SHP77 (cell line): ENCODE data around the gene EDA.

Experiments used
- DNase-seq, 2 experiments: peaks; one replicate each; lab custom pipeline; 2025; lab: John Stamatoyannopoulos, UW

EDA gene

GRCh38 chrX:70079297-70079696, 463.4 kb downstream of the EDA start:
- no peak for DNase-seq

GRCh38 chrX:70079870-70080269, 464.0 kb downstream of the EDA start:
- DNase-seq, result no peak

- DNase-seq, result no peak
These were observed 466.8 kb downstream of the EDA start for GRCh38 chrX:70082723-70083122.

GRCh38 chrX:70084592-70085240, 468.8 kb downstream of the EDA start:
- no peak for DNase-seq

- no peak for DNase-seq
These were observed 472.1 kb downstream of the EDA start for GRCh38 chrX:70087857-70088630.

- no peak for DNase-seq
These were observed 472.8 kb downstream of the EDA start for GRCh38 chrX:70088751-70089150.
